ENCODE results near the gene NHSL1.

NHSL1 gene

DNA sequence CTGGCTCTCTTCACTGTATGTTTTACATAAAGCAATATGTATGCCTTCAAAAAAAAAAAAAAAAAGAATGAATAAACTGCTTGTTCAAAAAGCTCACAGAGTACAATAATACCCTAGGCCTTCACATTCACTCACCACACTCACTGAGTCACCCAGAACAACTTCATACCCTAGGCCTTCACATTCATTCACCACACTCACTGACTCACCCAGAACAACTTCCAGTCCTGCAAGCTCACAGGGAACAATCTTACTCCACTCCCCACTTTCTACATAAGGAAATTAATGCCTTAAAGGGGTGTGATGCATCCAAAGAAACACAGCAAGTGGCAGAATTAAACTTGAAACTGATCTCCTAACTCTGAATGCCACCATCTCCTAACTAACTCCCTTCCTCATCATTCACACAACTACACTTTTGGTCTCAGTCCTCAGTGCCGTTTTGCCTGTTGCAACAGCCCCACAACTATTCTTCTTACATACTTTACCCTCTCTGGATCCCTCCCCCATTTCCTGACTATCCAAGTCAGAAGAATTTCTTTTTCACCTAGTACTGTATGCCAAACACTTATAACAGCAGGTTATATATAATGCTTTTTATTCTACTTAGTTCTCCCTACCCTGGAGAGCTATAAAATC, 34.2 kb downstream of the NHSL1 start:
- no peak for DNase-seq (ENCODE audit: low read depth in 2 of 2)

DNA sequence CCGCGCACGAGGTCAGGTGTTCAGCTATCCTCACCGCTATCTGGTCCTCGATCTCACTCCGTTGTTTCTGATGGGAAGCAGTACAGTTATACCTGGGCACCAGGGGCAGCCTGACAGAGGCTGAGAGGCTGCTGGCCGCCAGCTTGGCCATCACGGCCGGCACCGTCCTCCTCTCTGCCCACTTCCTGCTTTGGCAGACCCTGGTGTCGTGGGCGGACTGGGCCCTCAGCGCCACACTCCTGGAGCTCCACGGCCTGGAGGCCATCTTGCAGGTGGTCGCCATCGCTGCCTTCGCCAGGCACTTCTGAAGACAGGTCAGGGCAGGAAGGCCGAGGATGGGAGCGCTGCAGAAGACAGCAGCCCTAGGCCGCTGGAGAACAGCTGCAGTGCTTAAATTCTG, 35.2 kb downstream of the NHSL1 start:
- no peak for DNase-seq (ENCODE audit: low read depth in 2 of 2)

DNA sequence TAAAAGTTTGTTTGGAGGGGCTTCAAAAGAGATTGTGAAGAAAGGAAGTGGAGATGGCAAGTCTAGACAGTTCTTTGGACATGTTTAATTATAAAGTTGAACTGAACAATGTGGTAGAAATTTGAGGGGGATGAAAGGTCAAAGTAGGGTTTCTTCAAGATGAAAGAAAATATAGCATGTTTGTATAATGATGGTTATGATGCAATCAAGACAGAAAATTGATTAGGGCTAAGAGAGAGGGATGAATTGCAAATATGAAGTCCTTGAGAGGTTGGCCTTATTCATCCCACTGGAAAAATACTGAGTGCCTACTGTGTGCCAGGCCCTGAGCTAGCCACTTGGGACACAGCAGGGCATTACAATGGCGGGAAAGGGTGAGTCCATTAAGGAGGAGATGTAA, 37.6 kb downstream of the NHSL1 start:
- DNase-seq (ENCODE audit: low read depth in 2 of 2): no peak

DNA sequence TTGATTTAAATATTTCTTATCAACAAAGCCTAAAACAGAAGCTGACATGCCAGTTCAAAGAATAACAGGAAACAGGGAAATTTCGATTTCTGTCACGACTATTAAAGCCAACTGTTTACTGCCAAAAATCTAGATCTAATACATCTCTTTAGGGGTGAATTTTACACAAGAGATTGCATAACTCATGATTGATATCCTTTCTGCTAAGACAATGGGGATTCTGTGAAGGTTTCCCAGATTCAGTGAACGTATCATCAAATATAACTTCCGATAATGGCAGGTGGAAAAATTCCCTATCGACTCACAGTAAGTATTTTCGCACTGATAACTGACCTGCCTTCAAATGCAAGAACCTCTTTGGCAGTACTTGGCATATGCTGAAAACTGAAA, 42.9 kb downstream of the NHSL1 start:
- DNase-seq (ENCODE audit: low read depth in 2 of 2): no peak

DNA sequence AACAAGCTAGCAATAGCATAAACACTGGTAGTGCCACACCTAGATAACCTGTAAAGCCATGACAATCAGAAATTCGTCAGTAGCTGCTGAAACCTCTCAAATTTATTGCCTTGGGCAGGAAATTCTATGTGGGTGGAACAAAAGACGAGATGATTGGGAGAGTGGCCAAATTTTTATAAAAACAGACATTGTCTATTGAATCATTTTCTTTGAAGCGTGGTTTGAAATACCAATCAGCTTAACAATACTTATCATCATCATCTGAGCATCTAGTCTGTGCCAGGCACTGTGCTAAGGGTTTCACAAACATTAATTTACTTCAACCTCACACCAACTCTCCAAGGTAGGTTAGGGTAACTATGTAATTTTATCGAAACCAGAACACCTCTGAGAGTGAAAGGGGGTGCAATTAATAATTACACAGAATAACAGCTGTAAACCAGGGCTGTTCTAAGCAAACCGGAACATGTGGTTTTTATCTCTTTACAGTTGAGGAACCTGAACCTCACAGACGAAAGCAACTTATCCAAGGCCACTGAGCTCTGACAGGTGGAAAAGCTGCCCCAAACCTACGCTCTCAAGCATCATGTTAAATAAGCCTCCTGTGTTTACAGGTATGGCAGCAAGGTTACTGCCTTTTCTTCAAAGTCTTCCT, 43.4 kb downstream of the NHSL1 start:
- no peak for DNase-seq (ENCODE audit: low read depth in 2 of 2)

DNA sequence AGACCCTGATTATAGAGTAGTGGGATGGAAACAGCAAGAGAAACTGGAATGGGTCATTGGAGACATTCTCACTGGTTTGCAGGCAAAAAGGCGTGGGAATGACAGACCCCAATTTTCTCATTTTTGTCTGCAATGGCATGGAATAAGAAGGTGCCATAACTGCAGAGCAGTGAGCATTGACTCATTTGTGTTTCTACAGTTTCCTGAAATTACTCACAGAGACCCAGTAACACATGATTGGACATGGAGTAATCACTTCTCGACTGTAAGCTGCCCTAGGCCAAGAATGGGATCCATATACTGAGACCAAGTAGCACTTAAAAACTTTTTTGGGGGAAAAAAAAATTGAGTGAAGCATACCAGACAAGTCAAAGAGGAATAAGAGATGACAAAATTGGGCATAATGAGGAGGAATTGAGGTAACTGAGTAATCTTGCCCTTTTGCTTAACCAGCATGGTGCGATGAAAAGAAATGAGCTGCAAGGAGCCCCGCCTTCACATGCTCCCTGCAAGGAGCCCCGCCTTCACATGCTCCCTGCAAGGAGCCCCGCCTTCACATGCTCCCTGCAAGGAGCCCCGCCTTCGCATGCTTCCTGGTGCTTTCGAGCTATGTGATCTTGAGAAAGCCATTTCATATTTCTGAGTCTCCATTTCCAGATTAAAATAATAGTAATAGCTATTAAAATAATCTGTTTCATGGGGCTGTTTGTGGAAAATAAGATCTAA, 44.1 kb downstream of the NHSL1 start:
- DNase-seq (ENCODE audit: low read depth in 2 of 2): peak; percentile 6 to 40

DNA sequence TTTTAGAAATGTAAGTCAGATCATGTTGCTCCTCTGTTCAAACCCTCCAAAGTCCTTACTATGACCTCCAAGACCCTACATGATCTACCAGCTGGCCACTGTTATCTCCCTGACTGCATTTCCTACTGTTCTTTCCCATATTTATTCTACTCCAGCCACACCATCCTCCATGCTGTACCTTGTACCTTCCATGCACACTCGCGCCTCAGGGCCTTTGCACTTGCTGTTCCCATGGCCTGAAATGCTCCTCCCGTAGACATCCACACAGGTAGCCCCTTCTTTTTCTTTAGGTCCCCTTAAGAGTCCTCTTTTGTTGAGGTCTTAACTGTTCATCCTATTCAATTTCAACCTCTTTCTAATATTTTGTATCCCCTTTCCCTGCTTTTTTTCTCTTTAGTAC, 48.3 kb downstream of the NHSL1 start:
- DNase-seq (ENCODE audit: low read depth in 2 of 2): no peak

DNA sequence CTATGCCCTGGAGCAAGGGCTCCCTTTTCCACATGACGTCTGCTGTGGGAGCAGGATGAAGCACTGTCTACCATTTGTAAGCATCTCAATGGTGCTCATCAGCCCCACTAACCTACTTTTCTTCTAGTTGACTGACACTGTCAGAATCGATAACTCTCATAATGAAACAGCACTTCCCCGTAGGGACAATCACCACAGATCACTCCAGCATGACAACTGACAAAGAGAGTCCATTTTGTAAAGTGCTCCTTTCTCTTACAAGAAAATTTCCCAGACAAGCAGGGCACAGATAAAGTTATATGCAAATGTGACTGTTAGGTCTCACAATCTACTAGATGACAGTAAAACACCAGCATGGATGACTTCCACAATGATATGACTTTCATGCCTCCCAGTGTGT, 48.8 kb downstream of the NHSL1 start:
- no peak for DNase-seq (ENCODE audit: low read depth in 2 of 2)

DNA sequence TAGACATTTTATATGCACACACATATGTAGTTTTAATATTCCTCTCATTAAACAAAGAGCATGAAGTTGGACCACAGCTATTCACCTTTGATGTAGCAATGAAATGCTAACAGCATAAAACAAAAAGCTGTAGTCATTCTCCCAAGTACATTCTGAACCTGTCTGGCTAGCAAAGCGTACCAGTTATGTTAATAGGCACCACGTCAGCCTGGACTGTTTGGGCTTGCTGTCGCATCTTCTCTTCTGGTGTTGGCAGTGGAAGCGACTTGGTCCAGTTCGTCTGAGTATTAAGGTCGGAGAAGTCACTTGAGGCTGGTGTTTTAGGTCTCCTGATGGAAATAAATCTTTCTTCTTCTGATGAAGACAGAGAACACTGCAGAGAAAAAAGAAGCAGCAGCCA, 52.5 kb downstream of the NHSL1 start:
- DNase-seq (ENCODE audit: low read depth in 2 of 2): no peak

DNA sequence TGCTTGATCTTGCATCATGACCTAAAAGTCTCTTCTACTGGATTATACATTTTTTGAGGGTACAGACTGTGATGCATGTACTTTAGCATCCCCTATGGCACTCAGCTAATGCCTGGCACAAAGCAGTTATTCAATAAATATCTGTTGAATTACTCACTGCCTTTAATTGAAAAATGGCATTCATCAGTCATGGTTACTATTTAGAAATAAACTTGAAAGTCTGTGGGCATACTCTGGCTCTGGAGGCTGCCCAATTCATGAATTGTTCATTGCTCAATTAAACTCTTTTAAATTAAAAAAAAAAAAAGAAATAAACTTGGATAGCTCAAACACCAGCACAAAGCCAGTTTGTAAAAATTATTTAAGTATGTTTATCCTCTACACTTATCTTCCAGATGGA, 55.3 kb downstream of the NHSL1 start:
- no peak for DNase-seq (ENCODE audit: low read depth in 2 of 2)

DNA sequence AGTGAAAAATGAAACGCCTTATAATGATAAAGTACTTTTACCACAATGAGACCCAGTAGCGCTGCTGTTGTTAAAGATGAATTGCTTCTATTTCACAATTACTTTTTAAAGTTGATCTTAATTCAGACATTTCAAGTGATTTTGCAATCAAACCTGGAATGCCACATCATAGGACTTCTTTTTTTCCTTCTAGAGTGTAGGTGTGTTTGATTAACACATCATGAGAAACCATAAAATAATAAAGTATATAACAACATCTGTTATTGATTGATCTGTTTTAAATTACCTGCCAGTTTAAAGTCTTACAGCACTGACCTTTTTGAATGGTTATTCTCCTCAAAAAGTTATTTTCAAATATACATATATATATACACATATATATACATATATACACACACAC, 56.6 kb downstream of the NHSL1 start:
- DNase-seq (ENCODE audit: low read depth in 2 of 2): no peak

DNA sequence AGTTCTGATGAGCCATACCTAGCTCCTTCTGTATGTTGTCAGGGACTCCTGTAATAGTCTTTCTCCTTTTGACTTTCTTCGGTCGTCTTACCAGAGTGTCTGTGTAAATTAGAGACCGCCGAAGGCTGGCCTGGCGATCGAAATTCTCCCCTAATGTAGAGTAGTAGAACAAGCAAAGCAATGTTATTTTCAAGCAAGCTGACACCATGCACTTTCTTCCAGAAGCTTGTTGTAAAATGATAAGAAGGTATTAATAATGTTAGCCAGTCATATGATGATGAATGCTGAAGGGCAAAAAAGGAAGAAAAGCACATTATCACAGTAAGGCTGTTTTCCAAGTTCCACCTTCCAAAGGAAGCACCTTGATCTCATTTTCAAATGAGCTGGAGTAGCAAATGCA, 57.3 kb downstream of the NHSL1 start:
- no peak for DNase-seq (ENCODE audit: low read depth in 2 of 2)

DNA sequence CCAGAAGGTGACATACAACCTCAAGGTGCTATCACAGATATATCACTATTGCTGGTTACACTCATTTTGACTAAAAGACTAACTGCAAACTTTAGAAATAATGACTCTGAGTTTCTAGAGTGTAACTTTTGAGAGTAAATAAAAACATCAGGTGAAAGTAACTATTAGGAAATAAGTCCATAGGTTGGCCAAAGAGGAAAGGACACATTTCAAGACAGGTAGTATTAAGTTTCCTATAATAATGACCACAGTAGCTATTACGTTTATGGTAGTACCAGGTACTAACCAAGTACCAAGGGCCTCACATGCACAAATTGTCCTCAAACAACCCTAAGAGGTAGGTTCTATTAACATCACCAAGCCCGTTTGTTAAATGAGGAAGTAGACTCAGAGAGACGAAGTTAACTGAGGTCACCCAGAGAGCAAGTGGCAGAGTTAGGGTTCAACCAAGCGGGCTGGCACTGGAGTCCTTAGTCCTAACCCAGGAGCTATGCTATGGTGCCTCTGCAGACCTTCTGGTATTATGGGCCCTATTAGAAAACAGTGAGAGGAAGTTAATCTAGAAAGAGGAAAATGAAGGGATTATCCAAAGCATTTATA, 58.4 kb downstream of the NHSL1 start:
- no peak for DNase-seq (ENCODE audit: low read depth in 2 of 2)

DNA sequence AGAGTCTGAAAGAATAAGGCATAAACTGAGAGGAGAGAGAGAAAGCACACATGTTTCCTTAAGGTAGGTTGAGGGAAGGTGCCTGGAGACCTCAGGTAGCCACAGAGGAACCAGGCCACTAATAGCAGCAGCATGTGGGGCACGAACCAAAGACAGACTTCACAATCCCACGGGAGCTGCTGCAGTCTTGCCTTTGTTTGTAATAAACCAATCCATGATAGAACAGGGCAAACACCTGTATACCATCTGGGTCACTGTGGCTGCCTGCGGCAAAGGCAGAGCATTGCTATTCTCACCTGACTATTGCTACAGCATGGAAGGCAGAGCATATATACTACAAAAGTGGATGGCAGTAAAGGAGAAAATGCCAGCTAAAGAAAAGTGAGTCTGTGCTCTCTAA, 59.0 kb downstream of the NHSL1 start:
- no peak for DNase-seq (ENCODE audit: low read depth in 2 of 2)

DNA sequence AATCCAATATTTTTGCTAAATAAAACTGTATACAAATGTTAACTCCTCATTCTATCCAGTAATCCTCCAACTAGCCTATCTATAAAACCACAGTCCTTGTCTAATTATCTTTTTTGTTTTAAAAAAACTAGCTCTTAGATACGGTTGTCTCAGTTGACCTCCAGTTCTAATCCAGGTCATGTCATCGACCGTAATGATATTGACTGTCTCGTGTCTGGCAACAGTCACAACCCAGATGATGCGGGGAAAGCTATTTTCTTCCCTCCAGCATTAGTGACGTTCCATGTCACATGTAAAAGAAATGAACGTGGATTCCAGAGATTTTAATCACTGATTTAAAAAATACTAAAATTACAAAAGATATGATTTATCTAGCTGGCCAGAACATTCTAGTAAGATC, 59.7 kb downstream of the NHSL1 start:
- DNase-seq (ENCODE audit: low read depth in 2 of 2): no peak

DNA sequence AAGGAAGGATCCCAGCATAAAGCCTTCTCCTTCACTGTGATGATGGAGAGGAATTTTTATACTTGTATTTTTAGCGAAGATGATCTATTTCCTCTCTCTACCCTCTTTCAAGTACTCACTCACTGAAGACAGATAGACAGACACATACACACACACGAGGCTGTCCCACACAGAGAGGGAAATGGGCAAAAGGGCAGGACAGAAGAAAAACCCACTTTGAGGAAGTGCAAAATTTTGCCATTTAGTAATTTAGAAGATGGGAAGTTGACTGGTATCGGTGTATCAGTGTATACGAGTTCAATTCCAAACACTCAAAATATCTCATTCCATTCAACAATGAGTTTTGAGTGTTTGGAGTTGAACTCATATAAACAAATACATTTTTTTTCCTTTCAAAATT, 64.4 kb downstream of the NHSL1 start:
- no peak for DNase-seq (ENCODE audit: low read depth in 2 of 2)

DNA sequence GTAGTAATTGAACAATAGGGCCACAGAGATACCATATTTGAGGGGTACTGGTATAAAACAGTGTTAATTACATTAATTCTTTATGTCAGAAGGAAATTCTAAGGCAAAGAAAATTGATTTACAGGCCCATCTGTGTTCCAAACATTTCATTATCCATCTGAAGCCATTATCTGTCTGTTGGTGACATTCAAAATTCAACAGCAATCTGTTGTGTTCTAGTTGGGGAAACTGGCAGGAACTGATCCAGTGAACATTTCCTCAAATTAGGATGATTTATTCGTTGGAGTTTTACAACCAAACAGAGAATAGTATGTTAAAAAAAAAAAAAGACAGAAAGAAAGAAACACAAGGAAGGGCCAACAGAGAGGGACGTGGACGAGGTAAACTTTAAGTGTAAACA, 65.2 kb downstream of the NHSL1 start:
- DNase-seq (ENCODE audit: low read depth in 2 of 2): no peak

DNA sequence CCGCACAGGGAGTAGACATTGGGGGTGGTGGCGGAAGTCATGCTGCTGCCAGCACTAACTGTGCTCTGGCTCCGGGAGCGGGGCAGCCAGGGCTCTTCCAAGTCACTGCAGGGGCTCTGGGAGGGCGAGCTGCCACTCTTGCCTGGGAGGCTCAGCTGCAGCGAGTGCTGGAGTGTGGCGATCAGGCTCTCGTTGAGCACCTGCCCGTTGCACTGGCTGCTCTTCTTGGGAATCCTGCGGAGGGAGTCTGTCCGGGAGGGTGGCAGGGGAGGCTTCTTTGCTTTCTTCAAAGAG, 67.3 kb downstream of the NHSL1 start:
- no peak for DNase-seq (ENCODE audit: low read depth in 2 of 2)

DNA sequence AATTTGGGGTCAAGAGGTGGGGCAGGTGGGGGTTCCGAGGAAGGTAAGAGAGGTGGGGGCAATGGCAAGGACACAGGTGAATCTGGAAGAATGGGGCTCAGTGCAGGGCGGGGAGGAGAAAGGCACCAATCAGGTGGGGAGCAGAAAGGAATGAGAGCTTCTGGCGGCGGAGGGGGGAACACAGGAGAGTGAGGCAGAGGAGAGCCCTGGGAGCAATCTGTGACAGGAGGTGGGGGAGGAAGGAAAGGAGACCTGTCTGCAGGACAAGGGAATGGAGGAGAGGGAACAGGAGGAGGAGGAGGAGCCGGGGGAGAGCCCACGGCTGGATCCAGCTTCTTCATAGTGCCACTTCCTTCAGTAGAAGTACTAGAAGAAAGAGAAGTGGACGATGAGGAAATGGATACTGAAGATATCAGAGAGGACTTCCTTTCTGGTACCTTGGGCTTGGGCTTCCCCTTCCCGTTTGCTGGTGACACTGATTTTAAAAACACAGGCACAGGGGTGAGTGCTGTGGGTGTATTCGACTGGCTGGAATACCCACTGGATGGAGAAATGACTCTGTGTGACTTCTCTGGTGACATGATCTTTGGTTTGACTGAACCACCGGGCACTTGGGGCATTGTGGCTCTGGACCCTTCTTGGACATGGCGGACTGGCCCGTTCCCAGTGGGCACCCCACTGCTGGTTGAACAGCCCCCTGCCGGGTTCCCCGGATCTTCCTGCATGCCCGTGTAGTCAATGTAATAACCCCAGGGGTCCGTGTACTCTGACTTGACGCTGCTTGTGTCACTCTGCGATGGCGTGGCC, 67.8 kb downstream of the NHSL1 start:
- DNase-seq (ENCODE audit: low read depth in 2 of 2): no peak

DNA sequence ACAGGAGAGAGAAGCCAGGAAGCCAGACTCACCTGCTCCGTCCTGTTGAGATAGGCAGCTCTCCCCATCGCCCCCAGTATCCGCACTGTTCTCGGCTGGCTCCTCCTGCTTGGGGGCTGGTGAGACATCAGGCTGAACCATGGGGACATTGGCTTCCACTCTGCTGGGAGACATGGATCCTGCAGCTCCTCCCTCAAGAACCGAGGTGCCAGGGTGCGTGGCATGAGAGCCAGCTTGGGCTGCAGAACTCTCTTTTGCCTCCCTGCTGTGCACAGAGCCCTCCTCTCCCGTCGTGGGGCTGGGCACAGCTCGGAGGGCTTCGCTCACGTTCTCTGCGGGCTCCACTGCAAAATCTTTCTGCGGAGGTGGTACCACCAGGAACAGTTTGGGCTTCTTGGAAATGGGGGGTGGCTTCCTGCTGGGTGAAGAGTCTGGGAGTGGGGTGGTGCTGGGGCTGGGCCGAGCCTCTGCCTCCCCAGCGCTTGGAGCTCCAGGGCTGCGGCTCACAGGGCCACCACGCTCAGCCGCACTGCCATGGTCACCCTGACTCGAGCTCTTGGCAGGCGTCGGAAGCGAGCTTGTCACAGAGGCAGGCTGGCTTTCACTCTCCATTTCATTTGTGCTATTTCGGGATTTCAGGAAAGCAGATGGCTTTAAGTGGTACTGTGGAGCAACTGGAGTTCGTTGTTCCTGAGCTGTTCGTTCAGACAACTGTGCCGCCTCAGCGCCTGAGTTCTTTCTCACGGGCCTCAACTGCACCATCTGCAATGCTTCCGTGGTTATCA, 68.7 kb downstream of the NHSL1 start:
- DNase-seq (ENCODE audit: low read depth in 2 of 2): no peak

DNA sequence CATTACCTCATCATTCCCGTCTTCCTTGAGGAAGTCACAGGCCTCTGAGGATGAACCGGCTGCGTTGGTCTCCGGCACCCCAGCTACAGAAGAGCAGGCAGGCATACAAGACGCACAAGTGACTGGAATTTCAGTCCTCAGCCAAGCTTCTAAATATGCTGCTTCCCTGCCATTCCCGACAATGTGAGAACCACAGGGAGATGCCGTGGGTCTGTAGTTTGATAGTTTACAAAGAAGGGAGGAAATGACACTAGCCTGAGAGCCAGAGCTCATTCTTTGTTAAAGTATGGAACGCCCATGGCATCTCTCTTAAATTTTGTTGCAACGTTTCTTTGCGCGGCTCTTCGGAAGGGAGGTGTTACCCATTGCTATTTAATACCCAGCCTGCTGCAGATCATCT, 69.5 kb downstream of the NHSL1 start:
- DNase-seq (ENCODE audit: low read depth in 2 of 2): no peak

Measured in activated CD8-positive, alpha-beta memory T cell treated with anti-CD3 and anti-CD28 coated beads for 4 hours (primary cell).